Measurements from ENCODE around the gene FOSB. TPM values are rescaled to one million over a fixed set of nuclear protein-coding genes. Genes with fewer than 3 reads are reported as not detected.

FOSB gene
- total RNA-seq, 5 donors from 2014 or later (not counting 1 experiment from before 2014, with no cell fraction given) = 6.7 to 1,173 (median 10.4) TPM

GRCh38 chr19:45457776-45458175 is 10.0 kb upstream of the FOSB start:
- no peaks in the 10 kb centered on the region for H3K9me3 Mint-ChIP-seq
- no peak overlapping the region for H3K4me3 ChIP-seq (ENCODE audit: control insufficient read depth in 1 of 2, extremely low read depth in 1 of 2, low read length in 1 of 2)
- H3K4me1 Mint-ChIP-seq = peaks cover 15 to 23% (median 21%) of the 10 kb centered on the region in 3 donors
- ATAC-seq (replicated peaks in 1 of 4) = no peak
- H3K4me1 ChIP-seq (ENCODE audit: control insufficient read depth in 1 of 2, extremely low read depth in 1 of 2, insufficient read depth in 2 of 2, low read length in 2 of 2) = peaks cover 6 to 19% of the 10 kb centered on the region in 2 experiments
- no peaks in the 10 kb centered on the region for H3K9me3 ChIP-seq
- H3K36me3 Mint-ChIP-seq = no peaks in the 10 kb centered on the region
- peak overlapping the region in 1 of 3 donors; percentile 8 for H3K4me3 Mint-ChIP-seq
- peak overlapping the region in 1 of 2 donors; percentile 50 for H3K27ac Mint-ChIP-seq
- ChIA-PET CTCF (interaction anchor here in 1 of 2 donors (0.7 kb wide), 1 partner anchor 41 kb away, joined by 4 read pairs; no protein-coding TSS in a partner anchor), POLR2A (interaction anchor here in 1 of 2 donors (0.6 kb wide), 1 partner anchor 20 kb away, joined by 6 read pairs; no protein-coding TSS in a partner anchor)
- no peaks in the 10 kb centered on the region for H3K36me3 ChIP-seq (ENCODE audit: control insufficient read depth in 2 of 2, extremely low read depth in 1 of 2, insufficient read depth in 1 of 2, low read length in 1 of 2)
- no peak overlapping the region for H3K27ac ChIP-seq (ENCODE audit: low read length)
- DNase-seq = no peak
- peaks cover 0 to 19% of the 10 kb centered on the region in 2 experiments for H3K27me3 ChIP-seq (replicated peaks in 1 of 2; ENCODE audit: control insufficient read depth in 2 of 2, extremely low read depth in 1 of 2, insufficient read depth in 2 of 2, low read length in 1 of 2)
- H3K27me3 Mint-ChIP-seq = peaks cover 0 to 3% of the 10 kb centered on the region in 2 donors

DNA sequence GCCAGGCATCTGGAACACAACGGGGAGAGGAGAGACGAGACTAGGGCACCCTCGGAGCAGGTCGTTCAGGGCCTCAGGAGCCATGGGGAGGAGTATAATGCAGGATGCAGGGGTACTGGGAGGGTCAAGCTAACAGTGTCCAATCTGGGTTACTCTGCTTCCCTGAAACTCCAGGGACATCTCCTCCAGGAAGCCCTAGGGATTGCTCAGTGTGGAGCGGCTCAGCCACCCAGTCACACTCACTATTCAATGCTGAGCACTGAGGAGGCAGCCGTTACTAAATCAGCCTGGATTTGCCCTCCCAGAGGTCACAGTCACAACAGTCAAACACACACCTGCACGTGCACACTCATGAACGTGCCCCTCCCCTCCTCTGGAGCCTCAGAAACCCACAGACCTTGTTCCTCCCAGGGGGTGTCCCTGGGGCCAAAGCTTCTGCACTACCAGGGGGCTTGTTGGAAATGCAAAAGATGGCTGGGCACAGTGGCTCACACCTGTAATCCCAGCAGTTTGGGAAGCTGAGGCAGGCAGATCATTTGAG is 6.9 kb upstream of the FOSB start:
- Mint-ChIP-seq H3K27ac (no peak overlapping the region), H3K9me3 (no peaks in the 10 kb centered on the region), H3K4me1 (peaks cover 7 to 13% (median 7%) of the 10 kb centered on the region in 3 donors), H3K4me3 (no peak overlapping the region), H3K36me3 (no peaks in the 10 kb centered on the region), H3K27me3 (peaks cover 0 to 3% of the 10 kb centered on the region in 2 donors)
- Histone ChIP-seq H3K27ac (ENCODE audit: low read length) (no peak overlapping the region), H3K4me1 (ENCODE audit: control insufficient read depth in 1 of 2, extremely low read depth in 1 of 2, insufficient read depth in 2 of 2, low read length in 2 of 2) (peaks cover 6 to 11% of the 10 kb centered on the region in 2 experiments), H3K36me3 (ENCODE audit: control insufficient read depth in 2 of 2, extremely low read depth in 1 of 2, insufficient read depth in 1 of 2, low read length in 1 of 2) (no peaks in the 10 kb centered on the region), H3K4me3 (ENCODE audit: control insufficient read depth in 1 of 2, extremely low read depth in 1 of 2, low read length in 1 of 2) (no peak overlapping the region), H3K9me3 (no peaks in the 10 kb centered on the region), H3K27me3 (replicated peaks in 1 of 2; ENCODE audit: control insufficient read depth in 2 of 2, extremely low read depth in 1 of 2, insufficient read depth in 2 of 2, low read length in 1 of 2) (peaks cover 0 to 35% of the 10 kb centered on the region in 2 experiments)
- no peak for DNase-seq
- WGBS (ENCODE audit: insufficient coverage) = 75% methylated on average over 6 of the region's 8 CpGs
- POLR2A ChIA-PET = no interaction called here
- ATAC-seq (replicated peaks in 1 of 4) = no peak
- CTCF ChIA-PET = interaction anchor here in 1 of 2 donors (1.3 kb wide), 1 partner anchor 18 kb away, joined by 5 read pairs; no protein-coding TSS in a partner anchor

- no peak for DNase-seq
- H3K27me3 Mint-ChIP-seq = peaks cover 0 to 3% of the 10 kb centered on the region in 2 donors
- H3K27ac Mint-ChIP-seq = no peak overlapping the region
- POLR2A ChIA-PET = interaction anchor here (0.6 to 0.9 kb wide), 2 partner anchors 13 to 14 kb away, joined by 4 to 5 read pairs; no protein-coding TSS in a partner anchor
- Histone ChIP-seq H3K4me1 (ENCODE audit: control insufficient read depth in 1 of 2, extremely low read depth in 1 of 2, insufficient read depth in 2 of 2, low read length in 2 of 2) (peaks cover 0 to 4% of the 10 kb centered on the region in 2 experiments), H3K9me3 (no peaks in the 10 kb centered on the region), H3K36me3 (ENCODE audit: control insufficient read depth in 2 of 2, extremely low read depth in 1 of 2, insufficient read depth in 1 of 2, low read length in 1 of 2) (no peaks in the 10 kb centered on the region), H3K4me3 (ENCODE audit: control insufficient read depth in 1 of 2, extremely low read depth in 1 of 2, low read length in 1 of 2) (no peak overlapping the region), H3K27ac (ENCODE audit: low read length) (no peak overlapping the region), H3K27me3 (replicated peaks in 1 of 2; ENCODE audit: control insufficient read depth in 2 of 2, extremely low read depth in 1 of 2, insufficient read depth in 2 of 2, low read length in 1 of 2) (peaks cover 0 to 36% of the 10 kb centered on the region in 2 experiments)
- no peaks in the 10 kb centered on the region for H3K9me3 Mint-ChIP-seq
- H3K4me1 Mint-ChIP-seq = peaks cover 3 to 8% (median 3%) of the 10 kb centered on the region in 3 donors
- H3K4me3 Mint-ChIP-seq = no peak overlapping the region
- CTCF ChIA-PET = interaction anchor here in 1 of 2 donors (1.3 kb wide), 1 partner anchor 17 kb away, joined by 5 read pairs; no protein-coding TSS in a partner anchor
- H3K36me3 Mint-ChIP-seq = no peaks in the 10 kb centered on the region
- no peak for ATAC-seq (replicated peaks in 1 of 4)
- WGBS (ENCODE audit: insufficient coverage) = no CpG with 5 or more reads among the region's 4 CpGs
Measured at GRCh38 chr19:45462174-45462573, 5.6 kb upstream of the FOSB start.

DNA sequence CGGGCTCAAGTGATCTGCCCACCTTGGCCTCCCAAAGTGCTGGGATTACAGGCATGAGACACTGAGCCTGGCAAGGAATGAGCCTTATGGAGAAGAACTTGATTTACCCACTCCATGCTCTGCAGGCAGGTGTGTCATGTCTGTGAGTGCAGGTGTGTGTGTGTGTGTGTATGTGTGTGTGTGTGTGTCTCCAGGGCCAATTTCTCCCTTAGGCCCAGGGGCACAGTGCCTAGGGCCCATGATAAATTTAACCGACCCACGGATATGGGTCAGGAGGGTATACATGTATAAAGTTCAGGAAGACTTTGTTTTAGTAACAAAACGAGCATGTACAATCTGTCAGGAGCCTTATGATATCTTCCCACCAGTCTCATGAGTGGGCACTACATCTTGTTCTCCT is 4.6 kb upstream of the FOSB start:
- ATAC-seq (replicated peaks in 1 of 4) = no peak
- Mint-ChIP-seq H3K27ac (no peak overlapping the region), H3K4me1 (peaks cover 4 to 12% (median 8%) of the 10 kb centered on the region in 3 donors), H3K4me3 (no peak overlapping the region), H3K9me3 (no peaks in the 10 kb centered on the region), H3K36me3 (no peaks in the 10 kb centered on the region), H3K27me3 (peaks cover 0 to 3% of the 10 kb centered on the region in 2 donors)
- DNase-seq = no peak
- H3K27ac ChIP-seq (ENCODE audit: low read length) = no peak overlapping the region
- ChIA-PET CTCF (no interaction called here), POLR2A (no interaction called here)
- H3K36me3 ChIP-seq (ENCODE audit: control insufficient read depth in 2 of 2, extremely low read depth in 1 of 2, insufficient read depth in 1 of 2, low read length in 1 of 2) = no peaks in the 10 kb centered on the region
- no CpG with 5 or more reads among the region's 4 CpGs for WGBS (ENCODE audit: insufficient coverage)
- no peak overlapping the region for H3K4me3 ChIP-seq (ENCODE audit: control insufficient read depth in 1 of 2, extremely low read depth in 1 of 2, low read length in 1 of 2)
- H3K9me3 ChIP-seq = no peaks in the 10 kb centered on the region
- H3K27me3 ChIP-seq (replicated peaks in 1 of 2; ENCODE audit: control insufficient read depth in 2 of 2, extremely low read depth in 1 of 2, insufficient read depth in 2 of 2, low read length in 1 of 2) = peaks cover 0 to 36% of the 10 kb centered on the region in 2 experiments
- H3K4me1 ChIP-seq (ENCODE audit: control insufficient read depth in 1 of 2, extremely low read depth in 1 of 2, insufficient read depth in 2 of 2, low read length in 2 of 2) = peaks cover 1 to 10% of the 10 kb centered on the region in 2 experiments

DNA sequence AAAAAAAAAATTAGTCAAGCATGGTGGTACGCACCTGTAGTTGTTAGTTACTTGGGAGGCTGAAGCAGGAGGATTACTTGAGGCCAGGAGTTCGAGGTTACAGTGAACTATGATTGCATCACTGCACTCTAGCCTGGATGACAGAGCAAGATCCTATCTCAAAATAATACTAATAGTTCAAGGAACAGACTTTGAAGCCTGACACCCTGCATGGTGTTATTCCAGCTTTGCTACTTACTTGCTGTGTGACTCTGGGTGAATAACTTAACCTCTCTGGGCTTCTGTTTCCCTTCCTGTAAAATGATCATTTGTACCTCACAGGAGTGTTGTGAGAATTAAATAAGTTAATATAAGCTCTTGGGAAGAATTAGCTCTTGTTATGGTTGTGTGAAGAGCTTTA is 3.5 kb upstream of the FOSB start:
- H3K4me1 ChIP-seq (ENCODE audit: control insufficient read depth in 1 of 2, extremely low read depth in 1 of 2, insufficient read depth in 2 of 2, low read length in 2 of 2) = peaks cover 4 to 15% of the 10 kb centered on the region in 2 experiments
- ChIA-PET CTCF (no interaction called here), POLR2A (no interaction called here)
- Mint-ChIP-seq H3K36me3 (no peaks in the 10 kb centered on the region), H3K27me3 (peaks cover 0 to 3% of the 10 kb centered on the region in 2 donors), H3K4me3 (no peak overlapping the region), H3K4me1 (peaks cover 8 to 16% (median 12%) of the 10 kb centered on the region in 3 donors), H3K9me3 (no peaks in the 10 kb centered on the region), H3K27ac (no peak overlapping the region)
- no CpG with 5 or more reads among the region's 2 CpGs for WGBS (ENCODE audit: insufficient coverage)
- ATAC-seq (replicated peaks in 1 of 4) = no peak
- H3K36me3 ChIP-seq (ENCODE audit: control insufficient read depth in 2 of 2, extremely low read depth in 1 of 2, insufficient read depth in 1 of 2, low read length in 1 of 2) = no peaks in the 10 kb centered on the region
- H3K9me3 ChIP-seq = no peaks in the 10 kb centered on the region
- H3K27me3 ChIP-seq (replicated peaks in 1 of 2; ENCODE audit: control insufficient read depth in 2 of 2, extremely low read depth in 1 of 2, insufficient read depth in 2 of 2, low read length in 1 of 2) = peaks cover 0 to 35% of the 10 kb centered on the region in 2 experiments
- no peak overlapping the region for H3K27ac ChIP-seq (ENCODE audit: low read length)
- DNase-seq = no peak
- H3K4me3 ChIP-seq (ENCODE audit: control insufficient read depth in 1 of 2, extremely low read depth in 1 of 2, low read length in 1 of 2) = no peak overlapping the region

GRCh38 chr19:45464852-45465441 is 2.8 kb upstream of the FOSB start:
- H3K4me3 ChIP-seq (ENCODE audit: control insufficient read depth in 1 of 2, extremely low read depth in 1 of 2, low read length in 1 of 2) = no peak overlapping the region
- peaks cover 5 to 22% of the 10 kb centered on the region in 2 experiments for H3K4me1 ChIP-seq (ENCODE audit: control insufficient read depth in 1 of 2, extremely low read depth in 1 of 2, insufficient read depth in 2 of 2, low read length in 2 of 2)
- peaks cover 0 to 3% of the 10 kb centered on the region in 2 donors for H3K27me3 Mint-ChIP-seq
- no peaks in the 10 kb centered on the region for H3K36me3 Mint-ChIP-seq
- H3K4me3 Mint-ChIP-seq = peak overlapping the region in 1 of 3 donors; percentile 47
- POLR2A ChIA-PET = no interaction called here
- H3K9me3 ChIP-seq = no peaks in the 10 kb centered on the region
- 73% methylated on average over 7 of the region's 8 CpGs for WGBS (ENCODE audit: insufficient coverage)
- H3K27ac ChIP-seq (ENCODE audit: low read length) = no peak overlapping the region
- H3K36me3 ChIP-seq (ENCODE audit: control insufficient read depth in 2 of 2, extremely low read depth in 1 of 2, insufficient read depth in 1 of 2, low read length in 1 of 2) = no peaks in the 10 kb centered on the region
- H3K9me3 Mint-ChIP-seq = no peaks in the 10 kb centered on the region
- DNase-seq = no peak
- no peak overlapping the region for H3K27ac Mint-ChIP-seq
- CTCF ChIA-PET = no interaction called here
- H3K4me1 Mint-ChIP-seq = peaks cover 15 to 19% (median 18%) of the 10 kb centered on the region in 3 donors
- ATAC-seq (replicated peaks in 1 of 4) = no peak
- peaks cover 0 to 34% of the 10 kb centered on the region in 2 experiments for H3K27me3 ChIP-seq (replicated peaks in 1 of 2; ENCODE audit: control insufficient read depth in 2 of 2, extremely low read depth in 1 of 2, insufficient read depth in 2 of 2, low read length in 1 of 2)

Data from T-cell (primary cell).